Kasumi-1 (cell line): Measurements from ENCODE around the gene GPX3.

Experiments
- DNase-seq, 2 experiments: peaks; one replicate each; lab custom pipeline; 2025; lab: John Stamatoyannopoulos, UW

GPX3 gene

DNA sequence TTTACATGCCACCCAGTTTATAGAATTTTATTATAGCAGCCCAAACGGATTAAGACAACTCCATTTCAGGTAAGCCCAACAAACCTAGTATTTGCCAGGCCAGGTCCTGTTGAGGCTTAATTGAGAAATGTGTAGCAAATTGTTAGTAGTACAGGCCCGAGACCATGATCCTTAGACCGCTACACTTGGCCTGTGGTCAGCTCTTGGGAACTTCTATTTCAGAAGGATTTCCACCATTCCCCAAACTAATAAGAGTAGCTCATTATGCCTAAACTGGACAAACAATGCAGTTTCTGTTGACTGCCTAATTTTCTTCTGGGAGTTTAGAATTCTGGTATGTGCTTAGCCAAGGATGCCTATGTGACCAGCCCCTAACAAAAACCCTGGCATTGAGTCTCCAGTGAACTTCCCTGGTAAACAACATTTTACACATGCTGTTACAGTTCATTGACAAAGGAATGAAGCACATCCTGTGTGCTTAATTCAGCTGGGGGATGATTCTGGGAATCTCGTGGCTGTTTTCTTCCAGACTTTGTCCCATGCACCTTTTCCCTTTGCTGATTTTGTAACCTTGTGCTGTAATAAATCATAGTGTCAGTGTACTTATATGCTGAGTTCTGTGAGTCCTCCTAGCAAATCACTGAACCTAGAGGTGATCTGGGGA lies 5.6 kb upstream of the GPX3 start:
- DNase-seq: no peak

- no peak for DNase-seq
These were observed 4.3 kb upstream of the GPX3 start for GRCh38 chr5:151015974-151016587.

GRCh38 chr5:151016700-151017099 lies 3.7 kb upstream of the GPX3 start:
- peak; percentile 17 to 34 for DNase-seq

DNA sequence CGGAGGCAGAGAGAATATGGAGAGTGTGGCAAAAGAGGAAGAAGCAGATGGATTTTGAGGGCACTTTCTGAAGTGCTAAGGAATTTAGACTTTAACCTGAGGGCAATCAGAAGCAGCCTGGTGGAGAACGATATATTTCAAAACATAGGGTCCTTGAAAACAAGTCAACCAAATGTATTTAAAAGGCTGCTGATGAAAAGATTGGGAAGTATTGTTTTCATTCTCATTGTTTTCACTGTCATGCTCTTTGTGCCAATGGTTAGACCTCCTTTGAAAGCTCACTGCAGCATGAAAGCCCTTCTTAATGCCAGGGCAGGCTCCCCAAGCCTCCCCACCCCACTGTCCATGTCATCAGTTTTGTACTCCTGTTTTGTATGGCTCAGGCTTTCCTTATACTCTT lies 2.5 kb upstream of the GPX3 start:
- no peak for DNase-seq

DNA sequence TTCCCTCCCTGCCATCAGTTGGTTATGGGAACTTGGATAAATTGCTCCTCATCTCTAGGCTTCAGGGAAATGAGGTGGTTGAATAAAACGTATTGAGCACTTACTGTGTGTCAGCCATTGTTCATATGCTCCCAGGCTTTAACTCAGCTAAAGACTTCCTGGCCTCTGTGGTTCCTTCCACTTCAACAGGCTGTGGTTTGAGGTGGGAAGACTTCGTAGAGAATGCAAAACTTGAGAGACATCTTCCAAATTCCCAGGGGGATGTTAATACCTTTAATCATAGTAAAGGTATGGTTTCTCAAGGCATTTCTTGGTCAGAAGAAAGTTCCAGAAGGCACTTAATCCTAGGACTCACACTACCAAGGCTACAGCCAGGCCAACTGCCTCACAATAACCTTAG lies 1.5 kb upstream of the GPX3 start:
- DNase-seq: no peak

GRCh38 chr5:151019331-151019730 lies 1.1 kb upstream of the GPX3 start:
- DNase-seq: no peak

- no peak for DNase-seq
These were observed 1.4 kb downstream of the GPX3 start for GRCh38 chr5:151021746-151022145.

DNA sequence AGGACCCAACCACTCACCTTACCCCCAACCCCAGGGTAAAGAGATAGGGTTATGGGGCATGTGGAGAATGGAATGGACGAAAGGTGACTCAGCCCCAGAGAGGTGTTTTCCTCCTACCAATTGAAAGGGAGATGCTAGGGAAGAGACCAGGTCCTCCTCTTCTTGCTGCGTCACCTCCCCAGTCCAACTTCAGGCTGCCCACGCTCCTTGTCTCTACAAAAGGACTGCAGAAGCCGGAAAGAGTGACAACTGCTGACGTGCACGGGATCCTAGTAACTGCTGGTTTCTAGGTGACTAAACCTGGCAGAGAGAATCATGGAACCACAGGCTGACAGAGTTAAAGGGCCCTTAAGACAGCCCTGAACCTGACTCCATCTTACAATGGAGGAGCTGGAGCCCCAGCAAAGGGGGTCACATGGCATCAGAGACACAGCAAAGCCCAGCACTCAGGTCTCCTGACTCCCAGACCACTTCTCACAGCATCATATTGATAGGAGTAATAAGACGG lies 2.2 kb downstream of the GPX3 start:
- no peak for DNase-seq

- no peak for DNase-seq
These were observed 2.7 kb downstream of the GPX3 start for GRCh38 chr5:151023047-151023615.

GRCh38 chr5:151023651-151024050 lies 3.3 kb downstream of the GPX3 start:
- peak; percentile 6 to 36 for DNase-seq

DNA sequence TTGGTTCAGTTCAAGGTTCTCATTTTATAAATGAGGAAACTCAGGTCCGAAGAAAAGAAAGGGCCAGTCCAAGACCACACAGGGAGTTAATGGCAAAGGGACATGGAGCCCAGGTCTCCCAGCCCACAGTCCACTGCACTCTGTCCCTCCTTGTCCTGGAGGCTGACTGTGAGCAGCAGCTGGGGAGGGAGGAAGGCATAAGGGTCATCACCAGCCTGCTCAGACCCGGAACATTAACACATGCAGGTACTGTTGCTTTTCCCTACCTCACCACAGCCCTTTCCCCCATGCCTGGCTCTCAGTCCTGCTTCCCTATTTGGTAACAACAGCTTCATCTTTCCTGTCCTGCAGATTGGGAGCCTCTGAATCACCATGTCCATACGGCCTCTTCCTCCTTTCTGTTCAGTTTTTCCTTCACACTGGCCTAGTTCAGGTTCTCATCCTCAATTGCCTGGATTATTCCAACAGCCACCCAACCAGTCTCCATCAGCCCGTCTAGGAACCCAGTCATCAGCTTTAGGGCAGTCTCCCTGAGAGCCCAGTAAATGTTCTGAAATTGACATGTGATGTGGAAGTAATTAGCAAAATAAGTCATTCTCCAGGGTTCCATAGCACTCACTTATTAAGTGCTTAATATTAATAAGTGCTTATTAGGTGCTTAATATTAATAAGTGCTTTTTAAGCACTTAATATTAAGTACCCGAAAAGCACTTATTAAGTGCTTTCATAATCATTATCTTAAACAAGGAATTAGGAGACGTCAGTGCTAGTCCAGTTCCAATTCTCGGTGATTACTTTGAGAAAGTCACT lies 4.3 kb downstream of the GPX3 start:
- DNase-seq: no peak

DNA sequence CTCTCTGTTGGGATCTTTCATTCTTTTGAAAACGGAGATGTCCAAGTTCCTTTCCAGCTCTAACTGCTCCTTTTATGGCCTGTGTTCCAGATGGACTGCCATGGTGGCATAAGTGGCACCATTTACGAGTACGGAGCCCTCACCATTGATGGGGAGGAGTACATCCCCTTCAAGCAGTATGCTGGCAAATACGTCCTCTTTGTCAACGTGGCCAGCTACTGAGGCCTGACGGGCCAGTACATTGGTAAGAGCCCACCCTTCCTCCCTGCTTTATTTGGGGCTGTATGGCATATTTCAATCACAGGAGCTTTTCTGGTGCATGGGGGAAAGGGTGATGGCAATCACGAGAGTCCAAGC lies 4.8 kb downstream of the GPX3 start:
- DNase-seq: no peak

GRCh38 chr5:151026088-151026487 lies 5.7 kb downstream of the GPX3 start:
- no peak for DNase-seq

DNA sequence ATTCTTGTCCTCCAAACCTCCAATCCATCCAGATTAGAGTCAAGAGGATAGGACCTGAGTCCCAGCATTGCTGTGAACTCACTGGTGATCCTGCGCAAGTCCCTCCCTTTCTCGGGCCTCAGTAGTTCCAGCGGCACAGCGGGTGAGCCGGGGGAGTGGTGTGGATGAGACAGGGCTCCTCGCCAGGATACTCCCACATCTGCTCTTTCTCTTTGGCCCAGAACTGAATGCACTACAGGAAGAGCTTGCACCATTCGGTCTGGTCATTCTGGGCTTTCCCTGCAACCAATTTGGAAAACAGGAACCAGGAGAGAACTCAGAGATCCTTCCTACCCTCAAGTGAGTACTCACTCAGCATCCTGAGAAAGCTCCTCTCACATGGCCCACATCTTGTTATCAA lies 6.3 kb downstream of the GPX3 start:
- DNase-seq: no peak

DNA sequence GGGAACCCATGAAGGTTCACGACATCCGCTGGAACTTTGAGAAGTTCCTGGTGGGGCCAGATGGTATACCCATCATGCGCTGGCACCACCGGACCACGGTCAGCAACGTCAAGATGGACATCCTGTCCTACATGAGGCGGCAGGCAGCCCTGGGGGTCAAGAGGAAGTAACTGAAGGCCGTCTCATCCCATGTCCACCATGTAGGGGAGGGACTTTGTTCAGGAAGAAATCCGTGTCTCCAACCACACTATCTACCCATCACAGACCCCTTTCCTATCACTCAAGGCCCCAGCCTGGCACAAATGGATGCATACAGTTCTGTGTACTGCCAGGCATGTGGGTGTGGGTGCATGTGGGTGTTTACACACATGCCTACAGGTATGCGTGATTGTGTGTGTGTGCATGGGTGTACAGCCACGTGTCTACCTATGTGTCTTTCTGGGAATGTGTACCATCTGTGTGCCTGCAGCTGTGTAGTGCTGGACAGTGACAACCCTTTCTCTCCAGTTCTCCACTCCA lies 7.6 kb downstream of the GPX3 start:
- DNase-seq: no peak

DNA sequence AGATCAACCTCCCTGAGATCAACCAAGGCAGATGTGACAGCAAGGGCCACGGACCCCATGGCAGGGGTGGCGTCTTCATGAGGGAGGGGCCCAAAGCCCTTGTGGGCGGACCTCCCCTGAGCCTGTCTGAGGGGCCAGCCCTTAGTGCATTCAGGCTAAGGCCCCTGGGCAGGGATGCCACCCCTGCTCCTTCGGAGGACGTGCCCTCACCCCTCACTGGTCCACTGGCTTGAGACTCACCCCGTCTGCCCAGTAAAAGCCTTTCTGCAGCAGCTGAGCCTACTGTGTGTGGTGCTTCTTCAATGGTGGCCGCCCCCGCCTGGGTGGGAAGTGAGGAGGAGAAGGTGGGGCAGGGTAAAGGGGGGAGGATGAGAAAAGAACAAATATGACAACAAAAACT lies 8.3 kb downstream of the GPX3 start:
- no peak for DNase-seq

DNA sequence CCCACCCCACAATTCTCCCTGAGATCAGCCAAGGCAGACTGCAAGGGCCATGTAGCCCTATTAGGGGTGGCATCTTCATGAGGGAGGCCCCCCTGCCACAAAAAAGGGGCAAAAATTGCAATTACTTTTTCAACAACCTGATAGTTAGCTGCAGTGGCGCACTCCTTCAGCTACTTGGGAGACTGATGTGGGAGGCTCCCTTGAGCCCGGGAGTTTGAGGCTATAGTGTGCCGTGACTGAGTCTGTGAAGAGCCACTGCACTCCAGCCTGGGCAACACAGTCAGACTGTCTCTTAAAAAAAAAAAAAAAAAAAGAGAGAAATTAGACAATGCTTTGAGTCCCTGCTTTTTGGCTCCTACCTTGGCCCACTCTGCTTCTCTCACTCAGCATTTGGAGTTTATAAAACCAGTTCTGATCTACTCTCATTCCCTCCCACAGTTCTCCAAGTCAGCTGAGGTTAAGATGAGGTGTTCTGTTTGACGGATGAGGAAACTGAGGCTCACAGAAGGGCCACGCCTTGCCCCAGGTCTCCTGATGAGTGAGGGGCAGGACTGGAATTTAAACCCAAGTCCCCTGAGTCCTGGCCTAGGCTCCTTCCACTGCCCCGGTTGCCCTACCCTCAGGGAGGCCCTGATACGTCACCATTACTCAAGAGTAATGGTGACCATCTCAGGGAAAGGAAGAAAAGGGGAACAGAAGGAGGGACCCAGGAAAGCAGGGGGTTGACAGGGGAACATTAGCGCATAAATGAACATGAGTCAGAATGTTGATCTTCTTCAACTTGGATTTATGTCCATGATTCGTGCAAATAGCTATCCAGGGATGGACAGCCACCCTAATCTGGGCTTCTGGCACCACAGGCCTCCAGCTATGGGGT lies 9.0 kb downstream of the GPX3 start:
- no peak for DNase-seq

GRCh38 chr5:151030056-151030336 lies 9.6 kb downstream of the GPX3 start:
- DNase-seq: no peak

DNA sequence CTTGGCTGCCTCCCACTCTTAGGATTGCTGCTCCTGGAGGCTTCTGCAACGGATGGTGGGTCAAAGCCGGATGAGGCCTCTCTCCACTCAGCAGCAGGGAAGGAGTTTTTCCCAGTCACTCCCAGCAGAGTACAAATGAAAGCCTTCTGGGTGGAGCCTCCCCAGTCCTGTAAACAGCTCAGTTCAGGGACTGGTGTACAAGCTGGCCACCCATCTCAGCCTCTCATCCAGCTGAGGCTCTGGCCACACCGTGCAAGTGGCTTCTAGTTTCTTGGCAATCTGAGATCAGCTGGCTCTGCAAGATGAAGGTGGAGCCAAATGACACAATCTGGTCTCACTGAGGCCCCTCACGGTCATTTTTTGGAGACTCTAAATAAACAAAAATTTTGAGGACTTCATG lies 10.0 kb downstream of the GPX3 start:
- DNase-seq: no peak

DNA sequence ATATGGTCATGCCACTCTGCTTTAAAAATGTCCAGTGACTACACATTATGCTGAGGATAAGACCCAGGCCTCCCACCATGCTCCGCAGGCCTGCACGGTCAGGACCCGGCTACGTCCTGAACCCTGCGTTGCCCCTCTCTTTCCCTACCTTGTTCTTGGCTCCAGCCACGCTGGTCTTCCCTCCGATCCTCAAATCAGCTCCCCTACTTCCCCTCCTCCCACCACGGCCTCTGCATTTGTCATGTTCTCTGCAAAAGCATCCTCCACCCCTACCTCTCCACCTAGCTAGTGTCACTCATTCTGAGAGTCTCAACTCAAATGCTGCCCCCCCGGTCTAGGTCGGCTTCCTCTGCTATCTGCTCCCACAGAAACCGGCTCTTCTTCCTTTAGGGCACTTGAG lies 11.2 kb downstream of the GPX3 start:
- no peak for DNase-seq

DNA sequence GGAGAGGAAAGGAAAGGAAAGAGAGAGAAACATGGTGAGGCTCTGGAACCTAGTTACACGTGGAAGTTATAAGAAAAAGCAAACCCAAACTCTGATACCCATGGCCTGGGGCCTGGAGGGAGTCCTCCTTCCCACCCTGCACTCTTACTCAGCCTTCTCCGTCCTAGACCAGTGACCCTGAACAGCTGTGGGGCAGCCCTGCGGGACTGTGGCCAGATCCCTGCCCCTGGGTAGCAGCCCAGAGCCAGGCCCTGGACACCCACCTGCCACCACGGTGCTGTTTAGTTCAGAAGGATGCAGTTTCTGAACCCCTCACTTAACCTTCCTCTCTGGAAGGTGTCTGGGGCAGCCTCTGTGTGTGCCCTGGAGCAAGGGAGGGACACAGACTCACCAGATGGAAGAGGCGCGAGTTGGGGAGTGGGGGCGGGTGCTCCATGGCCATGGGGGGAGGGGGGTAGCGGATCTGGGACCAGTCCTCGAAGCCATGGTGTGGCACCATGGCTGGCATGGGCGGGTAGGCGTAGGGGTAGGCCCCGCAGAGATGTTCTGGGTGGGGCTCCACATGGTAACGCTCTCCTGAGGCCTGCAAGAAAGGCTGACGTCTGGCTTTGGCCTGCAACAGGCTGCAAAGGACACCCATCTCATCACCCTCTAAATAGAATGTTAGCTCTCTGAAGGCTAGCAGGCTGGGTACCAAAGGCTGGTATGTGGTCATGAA lies 13.0 kb downstream of the GPX3 start:
- no peak for DNase-seq
